ENCODE results near the gene NT5DC4. TPM values are rescaled to one million over a fixed set of nuclear protein-coding genes. Genes with fewer than 3 reads are reported as not detected.

The NT5DC4 gene
- total and polyA plus RNA-seq, 2 of the 8 experiments (the other 6 are each of a cell fraction or from before 2014, with no cell fraction given) = not detected

DNA sequence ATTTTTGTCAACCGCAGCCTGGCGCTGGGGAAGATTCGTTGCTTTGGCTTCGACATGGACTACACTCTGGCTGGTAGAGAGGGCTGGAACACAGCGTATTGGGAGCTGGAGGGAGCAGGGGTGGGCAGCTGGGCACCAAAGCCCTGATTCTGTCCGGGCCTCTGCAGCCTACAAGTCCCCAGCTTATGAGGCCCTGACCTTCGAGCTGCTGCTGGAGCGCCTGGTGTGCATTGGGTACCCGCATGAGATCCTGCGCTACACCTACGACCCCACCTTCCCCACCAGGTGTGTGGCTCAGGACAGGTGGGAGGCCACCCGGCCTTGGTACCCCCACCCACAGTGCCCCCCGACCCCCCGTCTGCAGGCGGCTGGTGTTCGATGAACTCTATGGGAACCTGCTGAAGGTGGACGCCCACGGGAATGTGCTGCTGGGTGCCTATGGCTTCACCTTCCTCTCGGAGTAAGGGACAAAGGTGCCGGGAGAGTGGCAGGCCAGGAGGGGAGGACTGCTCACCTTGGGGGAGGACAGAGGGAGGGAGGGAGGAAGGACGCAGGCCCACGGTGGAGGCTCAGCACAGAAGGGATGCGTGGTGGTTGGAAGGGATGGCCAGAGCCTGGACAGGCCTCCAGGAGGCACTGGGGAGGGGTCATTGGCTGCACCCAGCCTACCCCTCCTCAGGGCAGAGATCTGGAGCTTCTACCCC is 1.2 kb downstream of the NT5DC4 start:
- 86% methylated on average over 14 of the region's 23 CpGs; no CpG with 5 or more reads in 1 of the 2 experiments for WGBS, 2 experiments (ENCODE audit: extremely low coverage in 1 of 2, insufficient coverage in 1 of 2, insufficient read length in 1 of 2, insufficient replicate concordance in 2 of 2, low coverage in 1 of 2, low lambda C conversion rate in 2 of 2, missing lambda C conversion rate in 1 of 2)
- Histone ChIP-seq H2BK120ac (replicated peaks; ENCODE audit: low read depth, low read length) (no peak overlapping the region), H3K9ac (replicated peaks in 1 of 4; ENCODE audit: extremely low read depth in 1 of 4, low read depth in 3 of 4, low read length in 3 of 4) (no peak overlapping the region), H4K8ac (ENCODE audit: extremely low read depth, insufficient read depth, low read length) (no peak overlapping the region), H2BK20ac (ENCODE audit: low read length) (no peak overlapping the region), H3K36me3 (ENCODE audit: control insufficient read depth in 2 of 4, insufficient read depth in 4 of 4, low read length in 3 of 4) (no peaks in the 10 kb centered on the region), H2BK12ac (ENCODE audit: low read depth, low read length) (no peak overlapping the region), H3K4me2 (ENCODE audit: insufficient read depth in 1 of 2, low read depth in 2 of 2, low read length in 2 of 2) (no peak overlapping the region), H4K91ac (replicated peaks; ENCODE audit: insufficient read length, low read length) (no peak overlapping the region), H3K4me1 (replicated peaks in 1 of 4; ENCODE audit: control insufficient read depth in 3 of 4, insufficient read depth in 4 of 4, low read length in 3 of 4) (no peaks in the 10 kb centered on the region; a peak in 2 of 7 replicates), H4K5ac (ENCODE audit: insufficient read length, low read depth, low read length) (no peak overlapping the region), H3K27ac (ENCODE audit: low read depth, low read length) (no peak overlapping the region), H2BK15ac (ENCODE audit: low read length) (no peak overlapping the region), H3K79me1 (ENCODE audit: low read depth, low read length) (no peaks in the 10 kb centered on the region), H2AFZ (ENCODE audit: low read length) (no peak overlapping the region), H3K79me2 (ENCODE audit: control insufficient read depth in 1 of 2, insufficient read depth in 2 of 2, low read length in 2 of 2) (no peaks in the 10 kb centered on the region), H2BK5ac (ENCODE audit: low read depth, low read length) (no peak overlapping the region), H3K9me3 (ENCODE audit: insufficient read depth in 2 of 2, low read depth in 1 of 2, low read length in 1 of 2) (no peaks in the 10 kb centered on the region), H3K14ac (ENCODE audit: insufficient read length) (no peak overlapping the region), H3K4me3 (ENCODE audit: extremely low read depth in 1 of 4, insufficient read depth in 2 of 4, low read depth in 3 of 4, low read length in 4 of 4) (no peak overlapping the region), H3K23me2 (ENCODE audit: low read depth, low read length) (no peaks in the 10 kb centered on the region), H3K4ac (replicated peaks; ENCODE audit: insufficient read length, low read depth, low read length) (no peak overlapping the region), H3K23ac (ENCODE audit: insufficient read length) (no peak overlapping the region), H4K20me1 (replicated peaks in 1 of 2; ENCODE audit: control insufficient read depth in 1 of 2, insufficient read depth in 2 of 2, low read length in 2 of 2) (no peaks in the 10 kb centered on the region), H3K27me3 (replicated peaks in 1 of 4; ENCODE audit: control insufficient read depth in 3 of 4, extremely low read depth in 1 of 4, insufficient read depth in 3 of 4, low read length in 3 of 4) (no peaks in the 10 kb centered on the region), H3K56ac (replicated peaks; ENCODE audit: insufficient read length, low read depth, low read length) (no peak overlapping the region), H2AK5ac (ENCODE audit: low read depth, low read length) (no peak overlapping the region), H3K18ac (ENCODE audit: extremely low read depth, low read length) (no peak overlapping the region)
- no peak for FAIRE-seq
- CTCF ChIA-PET (ENCODE audit: partially characterized antibody) = interaction anchor here (0.6 to 10.5 kb wide), 9 partner anchors 10 to 163 kb away, joined by 3 to 185 read pairs (median 3); no protein-coding TSS in a partner anchor
- DNase-seq (ENCODE audit: low read depth in 1 of 2, low spot score in 2 of 2) = no peak
- POLR2A ChIA-PET (ENCODE audit: partially characterized antibody) = no interaction called here
- no peak for TF ChIP-seq CBX8 (IDR thresholded peaks at IDR 0.05; ENCODE audit: borderline replicate concordance, low read depth, low read length)
- no peak for TF ChIP-seq NANOG (IDR thresholded peaks at IDR 0.05; ENCODE audit: insufficient read depth, low read depth, low read length, poor library complexity, severe bottlenecking)
- TF ChIP-seq, protein P1, sequence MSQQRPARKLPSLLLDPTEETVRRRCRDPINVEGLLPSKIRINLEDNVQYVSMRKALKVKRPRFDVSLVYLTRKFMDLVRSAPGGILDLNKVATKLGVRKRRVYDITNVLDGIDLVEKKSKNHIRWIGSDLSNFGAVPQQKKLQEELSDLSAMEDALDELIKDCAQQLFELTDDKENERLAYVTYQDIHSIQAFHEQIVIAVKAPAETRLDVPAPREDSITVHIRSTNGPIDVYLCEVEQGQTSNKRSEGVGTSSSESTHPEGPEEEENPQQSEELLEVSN (IDR thresholded peaks at IDR 0.05) = no peak
- no peak for TF ChIP-seq TAF7 (optimal IDR thresholded peaks at IDR 0.05; ENCODE audit: borderline replicate concordance, low read depth, low read length)
- no peak for TF ChIP-seq CTBP2 (IDR thresholded peaks at IDR 0.05; ENCODE audit: borderline replicate concordance, insufficient read depth, insufficient read length, low read length)
- no peak for TF ChIP-seq GABPA (IDR thresholded peaks at IDR 0.05; ENCODE audit: borderline replicate concordance, insufficient read depth, low read length)
- TF ChIP-seq SRF (IDR thresholded peaks at IDR 0.05; ENCODE audit: low read depth, low read length) = no peak
- no peak for TF ChIP-seq HDAC2 (IDR thresholded peaks at IDR 0.05; ENCODE audit: borderline replicate concordance in 1 of 2, low read depth in 2 of 2, low read length in 2 of 2)
- TF ChIP-seq BCL11A (IDR thresholded peaks at IDR 0.05; ENCODE audit: low read depth in 2 of 2, low read length in 2 of 2) = no peak
- TF ChIP-seq, protein P2, sequence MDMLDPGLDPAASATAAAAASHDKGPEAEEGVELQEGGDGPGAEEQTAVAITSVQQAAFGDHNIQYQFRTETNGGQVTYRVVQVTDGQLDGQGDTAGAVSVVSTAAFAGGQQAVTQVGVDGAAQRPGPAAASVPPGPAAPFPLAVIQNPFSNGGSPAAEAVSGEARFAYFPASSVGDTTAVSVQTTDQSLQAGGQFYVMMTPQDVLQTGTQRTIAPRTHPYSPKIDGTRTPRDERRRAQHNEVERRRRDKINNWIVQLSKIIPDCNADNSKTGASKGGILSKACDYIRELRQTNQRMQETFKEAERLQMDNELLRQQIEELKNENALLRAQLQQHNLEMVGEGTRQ (IDR thresholded peaks at IDR 0.05; ENCODE audit: low read length) = no peak

All from H1 (cell line).